H9 (cell line): Measurements from ENCODE around the gene ETV7. TPM values are rescaled to one million over a fixed set of nuclear protein-coding genes. Genes with fewer than 3 reads are reported as not detected.

Experiments used
- DNase-seq: peaks from one replicate; pipeline ENCODE4 v3.0.0-alpha.2; 2017
- H2AFZ ChIP-seq: one replicate; pipeline ENCODE4 v1.6.1; 2013; ENCODE audit warnings: mild to moderate bottlenecking, low read length, control low read depth, moderate library complexity
- H2AK5ac ChIP-seq: 2 replicates; pipeline ENCODE4 v1.6.1; 2013; ENCODE audit warnings: low read length, control low read depth, mixed read lengths; ENCODE audit not compliant: insufficient read length
- H2BK120ac ChIP-seq: one replicate; pipeline ENCODE4 v1.6.1; 2013; ENCODE audit warnings: low read depth, mild to moderate bottlenecking, low read length, control low read depth, inconsistent platforms; ENCODE audit not compliant: poor library complexity, severe bottlenecking
- H2BK12ac ChIP-seq: 2 replicates; pipeline ENCODE4 v1.6.1; 2013; ENCODE audit warnings: low read length, control low read depth, mixed read lengths, low read depth; ENCODE audit not compliant: insufficient read length
- H2BK15ac ChIP-seq: 2 replicates; pipeline ENCODE4 v1.6.1; 2013; ENCODE audit warnings: low read depth, low read length, control low read depth
- H2BK20ac ChIP-seq: one replicate; pipeline ENCODE4 v1.6.1; 2013; ENCODE audit warnings: low read depth, mild to moderate bottlenecking, low read length, control low read depth, inconsistent platforms; ENCODE audit not compliant: poor library complexity, severe bottlenecking
- H2BK5ac ChIP-seq: 2 replicates; pipeline ENCODE4 v1.6.1; 2013; ENCODE audit warnings: low read length, control low read depth, mixed read lengths; ENCODE audit not compliant: insufficient read length
- H3K14ac ChIP-seq: 2 replicates; pipeline ENCODE4 v1.6.1; 2013; ENCODE audit warnings: low read length, control low read depth; ENCODE audit not compliant: insufficient read depth
- H3K18ac ChIP-seq: 2 replicates; pipeline ENCODE4 v1.6.1; 2013; ENCODE audit warnings: low read depth, mild to moderate bottlenecking, mixed read lengths, low read length, control low read depth; ENCODE audit not compliant: insufficient read length
- H3K23ac ChIP-seq: 2 replicates; pipeline ENCODE4 v1.6.1; 2013; ENCODE audit warnings: low read length, control low read depth, mixed read lengths, low read depth; ENCODE audit not compliant: insufficient read length
- H3K23me2 ChIP-seq: 2 replicates; pipeline ENCODE4 v1.6.1; 2013; ENCODE audit warnings: low read depth, mild to moderate bottlenecking, mixed read lengths, low read length, control low read depth; ENCODE audit not compliant: insufficient read length, poor library complexity, severe bottlenecking
- H3K27ac ChIP-seq: 2 replicates; pipeline ENCODE4 v1.5.1; 2013; ENCODE audit warnings: low read length, control low read depth, mixed read lengths, low read depth; ENCODE audit not compliant: insufficient read length
- H3K27me3 ChIP-seq: 2 replicates; pipeline ENCODE4 v1.6.1; 2013; ENCODE audit warnings: low read length, control low read depth, inconsistent platforms; ENCODE audit not compliant: insufficient read depth
- H3K4ac ChIP-seq: 2 replicates; pipeline ENCODE4 v1.6.1; 2013; ENCODE audit warnings: low read depth, mild to moderate bottlenecking, control low read depth, inconsistent platforms, low read length, moderate library complexity
- H3K4me1 ChIP-seq: 2 replicates; pipeline ENCODE4 v1.6.1; 2013; ENCODE audit warnings: low read length, control low read depth, inconsistent platforms; ENCODE audit not compliant: insufficient read depth
- H3K4me2 ChIP-seq: 2 replicates; pipeline ENCODE4 v1.6.1; 2013; ENCODE audit warnings: low read length, control low read depth, mixed read lengths; ENCODE audit not compliant: insufficient read length, insufficient read depth
- H3K56ac ChIP-seq: 2 replicates; pipeline ENCODE4 v1.6.1; 2013; ENCODE audit warnings: low read depth, mild to moderate bottlenecking, mixed read lengths, low read length, control low read depth; ENCODE audit not compliant: insufficient read length
- H3K79me1 ChIP-seq: 2 replicates; pipeline ENCODE4 v1.6.1; 2013; ENCODE audit warnings: low read depth, mild to moderate bottlenecking, moderate library complexity, low read length, control low read depth, inconsistent platforms; ENCODE audit not compliant: insufficient read depth, poor library complexity, severe bottlenecking
- H3K79me2 ChIP-seq: 2 replicates; pipeline ENCODE4 v1.6.1; 2013; ENCODE audit warnings: low read length, control low read depth, inconsistent platforms; ENCODE audit not compliant: insufficient read depth
- H3K9ac ChIP-seq: 2 replicates; pipeline ENCODE4 v1.6.1; 2013; ENCODE audit warnings: low read length, control low read depth, mixed read lengths; ENCODE audit not compliant: insufficient read length; ENCODE audit errors: extremely low read depth
- H3K9me3 ChIP-seq: one replicate; pipeline ENCODE4 v1.6.1; 2013; ENCODE audit warnings: low read depth, low read length, inconsistent platforms; ENCODE audit not compliant: control insufficient read depth
- H3T11ph ChIP-seq: one replicate; pipeline ENCODE4 v1.6.1; 2013; ENCODE audit warnings: mild to moderate bottlenecking, low read length, control low read depth, inconsistent platforms
- H4K20me1 ChIP-seq: one replicate; pipeline ENCODE4 v1.6.1; 2013; ENCODE audit not compliant: control insufficient read depth, insufficient read length, insufficient read depth
- H4K5ac ChIP-seq: 2 replicates; pipeline ENCODE4 v1.6.1; 2013; ENCODE audit warnings: low read depth, mild to moderate bottlenecking, mixed read lengths, low read length, control low read depth; ENCODE audit not compliant: insufficient read length
- H4K8ac ChIP-seq: replicated peaks from 2 replicates; pipeline ENCODE4 v1.6.1; 2013; ENCODE audit warnings: low read length, control low read depth, mixed read lengths, low read depth; ENCODE audit not compliant: insufficient read length
- H4K91ac ChIP-seq: 2 replicates; pipeline ENCODE4 v1.6.1; 2013; ENCODE audit warnings: low read depth, mild to moderate bottlenecking, moderate library complexity, mixed read lengths, low read length, control low read depth; ENCODE audit not compliant: insufficient read length
- H3K27ac Mint-ChIP-seq, 3 experiments: 2 replicates in 2 of 3; 3 replicates in 1 of 3; pipeline ENCODE4 v1.8.0; 2020 to 2021; ENCODE audit warnings: mixed read lengths in 3 of 3, mild to moderate bottlenecking in 1 of 3, moderate library complexity in 1 of 3
- H3K27me3 Mint-ChIP-seq: 2 replicates; pipeline ENCODE4 v1.8.0; 2021; ENCODE audit warnings: low read depth, mild to moderate bottlenecking, moderate library complexity, mixed read lengths
- H3K36me3 Mint-ChIP-seq, 3 experiments: 2 replicates in 2 of 3; 3 replicates in 1 of 3; pipeline ENCODE4 v1.8.0; 2020 to 2021; ENCODE audit warnings: low read depth in 3 of 3, mixed read lengths in 3 of 3; ENCODE audit not compliant: insufficient read depth in 1 of 3
- H3K4me1 Mint-ChIP-seq, 2 experiments: 2 replicates each; pipeline ENCODE4 v1.8.0; 2020; ENCODE audit warnings: mixed read lengths in 2 of 2
- H3K4me3 Mint-ChIP-seq, 2 experiments: 2 replicates in 1 of 2; 3 replicates in 1 of 2; pipeline ENCODE4 v1.8.0; 2020 to 2021; ENCODE audit warnings: mild to moderate bottlenecking in 2 of 2, mixed read lengths in 2 of 2, moderate library complexity in 1 of 2
- H3K9me3 Mint-ChIP-seq, 2 experiments: 2 replicates in 1 of 2; 3 replicates in 1 of 2; pipeline ENCODE4 v1.8.0; 2020; ENCODE audit warnings: mild to moderate bottlenecking in 2 of 2, mixed read lengths in 2 of 2, moderate library complexity in 1 of 2
- CTCF ChIP-seq: fragments of 200-600 bp; sonication (generic); conservative IDR thresholded peaks from 3 replicates; pipeline ENCODE4 v1.8.0; 2021; ENCODE audit warnings: antibody characterized with exemption, mild to moderate bottlenecking
- WGBS: extraction: QIAGEN DNeasy Blood & Tissue Kit; methylation state at CpG from one replicate; pipeline ENCODE4 v1.1.7; 2013; ENCODE audit warnings: missing lambda C conversion rate, low lambda C conversion rate, mixed read lengths; ENCODE audit not compliant: insufficient read length; ENCODE audit errors: extremely low coverage; 5-methylcytosine and 5-hydroxymethylcytosine counted together
- total RNA-seq: library from RNA; stranded (reverse); gene quantifications from 2 replicates; pipeline ENCODE4 v1.2.1, GENCODE V29; 2021

The ETV7 gene
- total RNA-seq, 1 experiment from 2014 or later, result 0.92 TPM

- H3K27me3 Mint-ChIP-seq, result peaks cover 1% of the 10 kb centered on the region
- Histone ChIP-seq H2BK120ac (no peak overlapping the region), H3K23me2 (no peaks in the 10 kb centered on the region), H3K27me3 (no peaks in the 10 kb centered on the region), H3K4me1 (no peaks in the 10 kb centered on the region), H4K91ac (no peak overlapping the region), H4K8ac (no peak overlapping the region), H3K9me3 (no peaks in the 10 kb centered on the region), H3K27ac (no peak overlapping the region), H3K4me2 (no peak overlapping the region), H3T11ph (no peak overlapping the region), H3K23ac (no peak overlapping the region), H2BK15ac (no peak overlapping the region), H3K18ac (no peak overlapping the region), H3K9ac (no peak overlapping the region), H3K79me1 (no peaks in the 10 kb centered on the region), H2AK5ac (no peak overlapping the region), H4K5ac (no peak overlapping the region), H2BK12ac (no peak overlapping the region), H2BK5ac (no peak overlapping the region), H3K79me2 (no peaks in the 10 kb centered on the region), H4K20me1 (no peaks in the 10 kb centered on the region), H2AFZ (no peak overlapping the region), H3K4ac (no peak overlapping the region), H3K56ac (no peak overlapping the region), H2BK20ac (no peak overlapping the region), H3K14ac (no peak overlapping the region)
- H3K36me3 Mint-ChIP-seq, result no peaks in the 10 kb centered on the region
- WGBS, result no CpG with 5 or more reads among the region's 8 CpGs
- no peak for TF ChIP-seq CTCF
- no peak for DNase-seq
- no peak overlapping the region for H3K27ac Mint-ChIP-seq
- H3K9me3 Mint-ChIP-seq, result no peaks in the 10 kb centered on the region; a peak in 1 of 5 replicates
- peaks cover 28 to 51% of the 10 kb centered on the region in 2 experiments for H3K4me1 Mint-ChIP-seq
- no peak overlapping the region for H3K4me3 Mint-ChIP-seq
Observed at GRCh38 chr6:36323062-36323461, 64.4 kb downstream of the ETV7 start.
